OCI-LY1 (cell line): ENCODE data around the gene TBRG4.
A peak's percentile ranks its signal among the peaks of the same experiment; 100 is the strongest.
"Not testable (repeated sequence)": the region's sequence is repeated elsewhere in the genome, so short reads cannot be mapped to it uniquely, and the experiment has no call there.

Source experiments
- H2AFZ ChIP-seq: fragments of 200-600 bp; sonication (generic), shearing (Covaris generic); 2 replicates; pipeline ENCODE4 v1.6.0; 2014; ENCODE audit warnings: antibody characterized with exemption, mild to moderate bottlenecking, low read length
- H3F3A ChIP-seq: fragments of 200-600 bp; sonication (generic), shearing (Covaris generic); 2 replicates; pipeline ENCODE4 v1.6.0; 2014; ENCODE audit warnings: mild to moderate bottlenecking, antibody characterized with exemption, low read length, moderate library complexity; ENCODE audit not compliant: insufficient read depth
- H3K27ac ChIP-seq: fragments of 200-600 bp; sonication (generic); 2 replicates; pipeline ENCODE4 v1.5.1; 2014; ENCODE audit warnings: low read length, mixed run types, mild to moderate bottlenecking, low read depth; ENCODE audit not compliant: poor library complexity, severe bottlenecking
- H3K27me3 ChIP-seq: fragments of 200-600 bp; sonication (generic); 2 replicates; pipeline ENCODE4 v1.6.0; 2014; ENCODE audit warnings: antibody characterized with exemption, mild to moderate bottlenecking, low read length, moderate library complexity; ENCODE audit not compliant: insufficient read depth
- H3K36me3 ChIP-seq: fragments of 200-600 bp; sonication (generic); 2 replicates; pipeline ENCODE4 v1.6.1; 2014; ENCODE audit warnings: mild to moderate bottlenecking, antibody characterized with exemption, low read length, moderate library complexity, mixed read lengths; ENCODE audit not compliant: insufficient read depth
- H3K4me1 ChIP-seq: fragments of 200-600 bp; sonication (generic); 2 replicates; pipeline ENCODE4 v1.5.1; 2014; ENCODE audit warnings: mild to moderate bottlenecking, low read length, moderate library complexity; ENCODE audit not compliant: insufficient read depth, severe bottlenecking
- H3K4me2 ChIP-seq: fragments of 200-600 bp; sonication (generic), shearing (Covaris generic); 2 replicates; pipeline ENCODE4 v1.6.1; 2014; ENCODE audit warnings: low read length
- H3K4me3 ChIP-seq: fragments of 200-600 bp; sonication (generic); 2 replicates; pipeline ENCODE4 v1.5.1; 2014; ENCODE audit warnings: low read length, low read depth, mild to moderate bottlenecking, mixed read lengths; ENCODE audit not compliant: poor library complexity, severe bottlenecking
- H3K79me2 ChIP-seq: fragments of 200-600 bp; shearing (Covaris generic); 2 replicates; pipeline ENCODE4 v1.6.1; 2016; ENCODE audit warnings: mixed run types, low read length, mixed read lengths; ENCODE audit not compliant: insufficient read depth
- H3K9ac ChIP-seq: fragments of 200-600 bp; sonication (generic), shearing (Covaris generic); 2 replicates; pipeline ENCODE4 v1.6.1; 2014; ENCODE audit warnings: mild to moderate bottlenecking, low read length, mixed read lengths
- H3K9me2 ChIP-seq: fragments of 200-600 bp; sonication (generic), shearing (Covaris generic); 2 replicates; pipeline ENCODE4 v1.6.1; 2014; ENCODE audit warnings: low read depth, mild to moderate bottlenecking, low read length, mixed read lengths
- H3K9me3 ChIP-seq: fragments of 200-600 bp; shearing (Covaris generic); 2 replicates; pipeline ENCODE4 v1.6.1; 2014; ENCODE audit warnings: low read length, mixed read lengths
- H4K20me1 ChIP-seq: fragments of 200-600 bp; sonication (generic), shearing (Covaris generic); 2 replicates; pipeline ENCODE4 v1.6.0; 2016; ENCODE audit warnings: mild to moderate bottlenecking, low read length; ENCODE audit not compliant: insufficient read depth
- EZH2 ChIP-seq: fragments of 200-600 bp; sonication (generic), shearing (Covaris generic); IDR thresholded peaks from 2 replicates; pipeline ENCODE4 v1.8.0; 2017; ENCODE audit warnings: borderline replicate concordance, mixed run types, mild to moderate bottlenecking, antibody characterized with exemption, low read length, moderate library complexity, mixed read lengths
- TF ChIP-seq, protein P1 (sequence below): fragments of 200-600 bp; sonication (generic), shearing (Covaris generic); IDR thresholded peaks from 2 replicates; pipeline ENCODE4 v1.5.1; 2017; ENCODE audit warnings: mild to moderate bottlenecking, antibody characterized with exemption, low read length, moderate library complexity, mixed read lengths

TBRG4 gene

DNA sequence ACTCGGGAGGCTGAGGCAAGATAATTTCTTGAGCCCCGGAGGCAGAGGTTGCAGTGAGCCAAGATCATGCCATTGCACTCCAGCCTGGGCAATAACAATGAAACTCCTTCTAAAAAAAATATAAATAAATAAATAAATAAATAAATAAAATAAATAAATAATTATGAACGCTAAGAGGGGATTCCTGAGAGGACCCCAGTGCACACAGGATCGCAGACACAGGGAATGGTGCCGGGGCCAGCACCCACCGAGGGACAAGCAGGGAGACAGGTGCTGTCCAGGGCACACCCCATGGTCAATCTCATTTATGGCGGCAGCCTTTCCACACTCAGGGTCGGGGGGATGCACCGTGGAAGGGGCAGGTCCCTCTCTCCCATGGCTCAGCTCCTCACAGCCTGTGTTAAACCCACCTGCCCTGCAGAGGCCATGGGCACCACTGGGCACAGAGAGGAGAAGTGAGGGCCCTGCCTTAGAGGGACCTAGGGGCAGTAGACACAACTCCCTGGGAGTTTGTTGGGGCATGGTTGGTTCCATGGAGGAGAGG, 43.9 kb upstream of the TBRG4 start:
- no peak overlapping the region for H3K4me2 ChIP-seq

DNA sequence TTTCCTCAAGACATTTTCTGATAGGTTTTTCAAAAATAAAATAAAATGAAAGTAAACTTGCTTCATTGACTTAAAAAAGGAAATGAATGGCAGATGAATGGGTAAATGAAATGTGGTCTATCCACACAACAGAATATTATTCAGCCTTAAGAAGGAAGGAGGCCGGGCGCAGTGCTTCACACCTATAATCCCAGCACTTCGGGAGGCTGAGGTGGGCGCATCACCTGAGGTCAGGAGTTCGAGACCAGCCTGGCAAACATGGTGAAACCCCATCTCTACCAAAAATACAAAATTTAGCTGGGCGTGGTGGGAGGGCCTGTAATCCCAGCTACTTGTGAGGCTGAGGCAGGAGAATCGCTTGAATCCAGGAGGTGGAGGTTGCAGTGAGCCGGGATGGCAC, 42.4 kb upstream of the TBRG4 start:
- H3K9me3 ChIP-seq, H3K4me2 ChIP-seq, H2AFZ ChIP-seq: not testable (repeated sequence)

More for the DNA sequence above, 43.9 kb upstream of the TBRG4 start:
- no peaks in the 10 kb centered on the region for H3F3A ChIP-seq
- no peaks in the 10 kb centered on the region for H3K9me3 ChIP-seq
- H4K20me1 ChIP-seq, result no peaks in the 10 kb centered on the region
- no peak overlapping the region for H3K27ac ChIP-seq
- no peak overlapping the region for H3K9ac ChIP-seq
- H3K4me3 ChIP-seq, result no peak overlapping the region
- H3K9me2 ChIP-seq, result no peaks in the 10 kb centered on the region
- no peaks in the 10 kb centered on the region for H3K36me3 ChIP-seq
- no peaks in the 10 kb centered on the region for H3K79me2 ChIP-seq
- H3K27me3 ChIP-seq, result peaks cover 4% of the 10 kb centered on the region; the same call in 1 of the 2 replicates
- no peaks in the 10 kb centered on the region for H3K4me1 ChIP-seq
- no peak overlapping the region for H2AFZ ChIP-seq
- no peak for TF ChIP-seq EZH2
- TF ChIP-seq, protein P1, sequence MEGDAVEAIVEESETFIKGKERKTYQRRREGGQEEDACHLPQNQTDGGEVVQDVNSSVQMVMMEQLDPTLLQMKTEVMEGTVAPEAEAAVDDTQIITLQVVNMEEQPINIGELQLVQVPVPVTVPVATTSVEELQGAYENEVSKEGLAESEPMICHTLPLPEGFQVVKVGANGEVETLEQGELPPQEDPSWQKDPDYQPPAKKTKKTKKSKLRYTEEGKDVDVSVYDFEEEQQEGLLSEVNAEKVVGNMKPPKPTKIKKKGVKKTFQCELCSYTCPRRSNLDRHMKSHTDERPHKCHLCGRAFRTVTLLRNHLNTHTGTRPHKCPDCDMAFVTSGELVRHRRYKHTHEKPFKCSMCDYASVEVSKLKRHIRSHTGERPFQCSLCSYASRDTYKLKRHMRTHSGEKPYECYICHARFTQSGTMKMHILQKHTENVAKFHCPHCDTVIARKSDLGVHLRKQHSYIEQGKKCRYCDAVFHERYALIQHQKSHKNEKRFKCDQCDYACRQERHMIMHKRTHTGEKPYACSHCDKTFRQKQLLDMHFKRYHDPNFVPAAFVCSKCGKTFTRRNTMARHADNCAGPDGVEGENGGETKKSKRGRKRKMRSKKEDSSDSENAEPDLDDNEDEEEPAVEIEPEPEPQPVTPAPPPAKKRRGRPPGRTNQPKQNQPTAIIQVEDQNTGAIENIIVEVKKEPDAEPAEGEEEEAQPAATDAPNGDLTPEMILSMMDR, result no peak

DNA sequence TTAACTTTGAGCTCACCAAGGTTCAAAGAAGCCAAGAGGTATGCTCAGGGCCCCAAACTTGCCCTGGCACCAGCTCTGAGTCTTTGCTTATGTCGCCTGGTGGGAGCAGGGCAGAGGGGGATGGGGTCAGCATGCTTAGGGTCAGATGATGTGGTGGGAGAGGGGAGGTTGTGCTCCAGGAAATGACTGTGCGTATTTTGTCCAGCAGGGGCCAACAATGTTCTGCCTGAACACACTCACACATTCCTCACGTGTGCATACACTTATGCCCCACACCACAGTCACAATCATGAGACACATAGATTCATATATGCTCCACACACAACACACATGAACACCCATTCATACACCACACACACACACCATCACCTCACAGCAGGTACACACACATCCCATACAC, 41.7 kb upstream of the TBRG4 start:
- H3K4me1 ChIP-seq, result no peaks in the 10 kb centered on the region
- H3F3A ChIP-seq, result no peaks in the 10 kb centered on the region
- H3K27ac ChIP-seq, result no peak overlapping the region
- peaks cover 9% of the 10 kb centered on the region; the same call in 1 of the 2 replicates for H3K27me3 ChIP-seq
- H3K9ac ChIP-seq, result no peak overlapping the region
- H3K4me3 ChIP-seq, result no peak overlapping the region
- no peak overlapping the region for H3K4me2 ChIP-seq
- H3K9me2 ChIP-seq, result no peaks in the 10 kb centered on the region
- no peak for TF ChIP-seq EZH2
- TF ChIP-seq, protein P1, result peak; percentile 34; the same call in 1 of the 2 replicates
- H4K20me1 ChIP-seq, result no peaks in the 10 kb centered on the region
- H3K9me3 ChIP-seq, result no peaks in the 10 kb centered on the region
- H3K36me3 ChIP-seq, result no peaks in the 10 kb centered on the region
- H2AFZ ChIP-seq, result no peak overlapping the region
- no peaks in the 10 kb centered on the region for H3K79me2 ChIP-seq

More for the DNA sequence above, 42.4 kb upstream of the TBRG4 start:
- not testable (repeated sequence) for H3K4me3 ChIP-seq, H3K36me3 ChIP-seq, H3K27ac ChIP-seq, H3K79me2 ChIP-seq, H3K27me3 ChIP-seq, H3K9ac ChIP-seq, H3K9me2 ChIP-seq, H4K20me1 ChIP-seq, H3F3A ChIP-seq, H3K4me1 ChIP-seq

DNA sequence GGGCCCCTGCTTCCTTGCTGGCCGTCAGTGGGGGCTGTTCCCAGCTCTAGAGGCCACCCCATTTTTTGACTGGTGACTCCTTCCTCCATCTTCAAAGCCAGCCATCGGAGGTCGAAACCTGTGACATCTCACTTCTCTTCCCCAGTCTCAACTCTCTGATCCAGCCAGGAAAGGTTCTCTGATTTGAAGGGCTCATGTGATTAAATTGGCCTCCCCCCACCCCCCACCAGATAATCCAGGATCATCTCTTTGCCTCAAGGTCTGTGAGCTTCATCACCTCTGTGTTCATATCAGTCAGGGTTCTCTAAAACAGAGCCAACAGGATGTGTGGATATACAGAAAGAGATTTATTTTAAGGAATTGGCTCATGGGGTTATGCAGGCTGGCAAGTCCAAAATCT, 40.5 kb upstream of the TBRG4 start:
- TF ChIP-seq, protein P1, result no peak
- TF ChIP-seq EZH2, result no peak
- no peak overlapping the region for H3K4me2 ChIP-seq

More for the DNA sequence above, 40.5 kb upstream of the TBRG4 start:
- H2AFZ ChIP-seq, result no peak overlapping the region
- no peaks in the 10 kb centered on the region for H3F3A ChIP-seq
- H3K9me2 ChIP-seq, result no peaks in the 10 kb centered on the region
- no peaks in the 10 kb centered on the region for H3K79me2 ChIP-seq
- H3K9me3 ChIP-seq, result no peaks in the 10 kb centered on the region
- no peak overlapping the region for H3K9ac ChIP-seq
- H3K27ac ChIP-seq, result no peak overlapping the region
- H4K20me1 ChIP-seq, result no peaks in the 10 kb centered on the region
- no peak overlapping the region for H3K4me3 ChIP-seq
- H3K27me3 ChIP-seq, result 0 out of 2 replicates have a peak, but pooled peaks cover 9% of the 10 kb centered on the region
- no peaks in the 10 kb centered on the region for H3K4me1 ChIP-seq
- H3K36me3 ChIP-seq, result no peaks in the 10 kb centered on the region
